WTC11 (cell line): ENCODE results near the gene ACOT4. TPM values are rescaled to one million over a fixed set of nuclear protein-coding genes. Genes with fewer than 3 reads are reported as not detected.
"Not testable (repeated sequence)": the region's sequence is repeated elsewhere in the genome, so short reads cannot be mapped to it uniquely, and the experiment has no call there.

Experiments
- ATAC-seq: fragments of 200-7000 bp; cut with Tn5 transposase; 2 replicates; pipeline ENCODE4 v1.10.0; 2021; ENCODE audit warnings: mild to moderate bottlenecking, moderate library complexity
- CTCF ChIA-PET: fragments of 300-600 bp; sonication (Branson Sonifier 250); formaldehyde crosslinking; loops from one replicate; lab custom pipeline; 2021; ENCODE audit warnings: antibody characterized with exemption; lab: Charles Lee
- POLR2A ChIA-PET: fragments of 350-600 bp; sonication (Branson Sonifier 250); formaldehyde crosslinking; loops from one replicate; lab custom pipeline; 2021; ENCODE audit warnings: antibody characterized with exemption; lab: Charles Lee
- DNase-seq: peaks from one replicate; pipeline ENCODE4 v3.0.0; 2021; ENCODE audit warnings: low spot score
- H3K27ac Mint-ChIP-seq: 2 replicates; pipeline ENCODE4 v1.8.0; 2021; ENCODE audit warnings: mixed read lengths
- H3K27me3 Mint-ChIP-seq: 2 replicates; pipeline ENCODE4 v1.8.0; 2021; ENCODE audit warnings: low read depth, mild to moderate bottlenecking, moderate library complexity, mixed read lengths
- H3K36me3 Mint-ChIP-seq: 2 replicates; pipeline ENCODE4 v1.8.0; 2021; ENCODE audit warnings: mixed read lengths
- H3K4me1 Mint-ChIP-seq: 2 replicates; pipeline ENCODE4 v1.8.0; 2022; ENCODE audit warnings: mixed read lengths
- H3K4me3 Mint-ChIP-seq: 2 replicates; pipeline ENCODE4 v1.8.0; 2021; ENCODE audit warnings: mild to moderate bottlenecking, moderate library complexity, mixed read lengths
- H3K9me3 Mint-ChIP-seq: 2 replicates; pipeline ENCODE4 v1.8.0; 2021; ENCODE audit warnings: mixed read lengths
- ATF1 ChIP-seq: sonication (generic); formaldehyde crosslinking; IDR thresholded peaks from 2 replicates; pipeline ENCODE4 v1.8.1; 2023; ENCODE audit warnings: mild to moderate bottlenecking, moderate library complexity, missing genetic modification reagents
- CBFB ChIP-seq: sonication (generic); formaldehyde crosslinking; IDR thresholded peaks from 2 replicates; pipeline ENCODE4 v1.8.1; 2022; ENCODE audit warnings: mild to moderate bottlenecking, low read depth, missing genetic modification reagents
- FOXJ3 ChIP-seq: sonication (generic); formaldehyde crosslinking; IDR thresholded peaks from 2 replicates; pipeline ENCODE4 v1.9.0; 2021; ENCODE audit warnings: missing genetic modification reagents, mild to moderate bottlenecking, borderline replicate concordance
- FOXP1 ChIP-seq: sonication (generic); formaldehyde crosslinking; IDR thresholded peaks from 2 replicates; pipeline ENCODE4 v1.8.0; 2022; ENCODE audit warnings: missing genetic modification reagents, mild to moderate bottlenecking, moderate library complexity, borderline replicate concordance
- GABPB1 ChIP-seq: sonication (generic); formaldehyde crosslinking; IDR thresholded peaks from 2 replicates; pipeline ENCODE4 v1.8.1; 2023; ENCODE audit warnings: mild to moderate bottlenecking, missing genetic modification reagents
- GTF2I ChIP-seq: fragments of 250-450 bp; sonication (Bioruptor Pico); conservative IDR thresholded peaks from 2 replicates; pipeline ENCODE4 v1.4.0; 2021; ENCODE audit warnings: mild to moderate bottlenecking
- MXD4 ChIP-seq: fragments of 250-450 bp; sonication (Bioruptor Pico); IDR thresholded peaks from 2 replicates; pipeline ENCODE4 v1.8.0; 2021; ENCODE audit warnings: mild to moderate bottlenecking, moderate library complexity, borderline replicate concordance
- NFYB ChIP-seq: sonication (generic); formaldehyde crosslinking; conservative IDR thresholded peaks from 2 replicates; pipeline ENCODE4 v1.8.0; 2022; ENCODE audit warnings: low read depth, missing genetic modification reagents
- RELA ChIP-seq: sonication (generic); formaldehyde crosslinking; IDR thresholded peaks from 2 replicates; pipeline ENCODE4 v1.8.1; 2022; ENCODE audit warnings: missing genetic modification reagents, mild to moderate bottlenecking, borderline replicate concordance
- RORB ChIP-seq: fragments of 250-450 bp; sonication (Bioruptor Pico); IDR thresholded peaks from 2 replicates; pipeline ENCODE4 v1.9.0; 2021; ENCODE audit warnings: mild to moderate bottlenecking
- ZNF219 ChIP-seq: sonication (generic); formaldehyde crosslinking; IDR thresholded peaks from 2 replicates; pipeline ENCODE4 v1.8.0; 2023; ENCODE audit warnings: missing genetic modification reagents, mild to moderate bottlenecking, borderline replicate concordance
- ZNF263 ChIP-seq: sonication (generic); formaldehyde crosslinking; IDR thresholded peaks from 2 replicates; pipeline ENCODE4 v1.8.1; 2022; ENCODE audit warnings: low read depth, mild to moderate bottlenecking, moderate library complexity, missing genetic modification reagents
- ZNF396 ChIP-seq: fragments of 250-450 bp; sonication (Bioruptor Pico); IDR thresholded peaks from 2 replicates; pipeline ENCODE4 v1.8.0; 2021; ENCODE audit warnings: mild to moderate bottlenecking, moderate library complexity, borderline replicate concordance
- ZNF671 ChIP-seq: fragments of 250-450 bp; sonication (Bioruptor Pico); IDR thresholded peaks from 2 replicates; pipeline ENCODE4 v1.8.0; 2021; ENCODE audit warnings: mild to moderate bottlenecking
- total RNA-seq: library from RNA; stranded (reverse); gene quantifications from 3 replicates; pipeline ENCODE4 v1.2.3, GENCODE V29; 2021
- TF ChIP-seq, protein P1 (sequence below): sonication (generic); formaldehyde crosslinking; IDR thresholded peaks from 2 replicates; pipeline ENCODE4 v1.8.1; 2023; ENCODE audit warnings: mild to moderate bottlenecking, missing genetic modification reagents, moderate library complexity
- TF ChIP-seq, protein P2 (sequence below): sonication (generic); formaldehyde crosslinking; IDR thresholded peaks from 2 replicates; pipeline ENCODE4 v1.8.1; 2022; ENCODE audit warnings: low read depth, missing genetic modification reagents, borderline replicate concordance
- TF ChIP-seq, protein P3 (sequence below): fragments of 200-600 bp; IDR thresholded peaks from 2 replicates; pipeline ENCODE4 v1.8.0; 2022; ENCODE audit warnings: antibody characterized with exemption
- TF ChIP-seq, protein P4 (sequence below): sonication (generic); formaldehyde crosslinking; IDR thresholded peaks from 2 replicates; pipeline ENCODE4 v1.8.0; 2022; ENCODE audit warnings: mild to moderate bottlenecking, missing genetic modification reagents

ACOT4 gene
- total RNA-seq, 1 experiment from 2014 or later, result 1.6 TPM

DNA sequence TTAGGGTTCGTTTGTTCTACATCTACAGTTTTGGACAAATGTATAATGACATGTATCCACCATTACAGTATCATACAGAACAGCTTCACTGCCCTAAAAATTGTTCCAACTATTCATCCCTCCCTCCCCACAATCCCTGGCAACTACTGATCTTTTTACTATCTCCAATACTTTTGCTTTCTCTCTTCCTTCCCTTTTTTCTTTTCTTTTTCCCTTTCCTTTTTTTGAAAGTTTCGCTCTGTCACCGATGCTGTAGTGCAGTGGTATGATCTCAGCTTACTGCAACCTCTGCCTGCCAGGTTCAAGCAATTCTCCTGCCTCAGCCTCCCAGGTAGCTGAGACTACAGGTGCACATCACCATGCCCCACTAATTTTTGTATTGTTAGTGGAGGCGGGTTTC is 2.6 kb upstream of the ACOT4 start (continued):
- TF ChIP-seq, protein P1, sequence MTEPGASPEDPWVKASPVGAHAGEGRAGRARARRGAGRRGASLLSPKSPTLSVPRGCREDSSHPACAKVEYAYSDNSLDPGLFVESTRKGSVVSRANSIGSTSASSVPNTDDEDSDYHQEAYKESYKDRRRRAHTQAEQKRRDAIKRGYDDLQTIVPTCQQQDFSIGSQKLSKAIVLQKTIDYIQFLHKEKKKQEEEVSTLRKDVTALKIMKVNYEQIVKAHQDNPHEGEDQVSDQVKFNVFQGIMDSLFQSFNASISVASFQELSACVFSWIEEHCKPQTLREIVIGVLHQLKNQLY (CRISPR knock-in tag), result no peak
- TF ChIP-seq FOXJ3 (CRISPR knock-in tag), result no peak
- TF ChIP-seq, all 79 proteins: peak for 0

DNA sequence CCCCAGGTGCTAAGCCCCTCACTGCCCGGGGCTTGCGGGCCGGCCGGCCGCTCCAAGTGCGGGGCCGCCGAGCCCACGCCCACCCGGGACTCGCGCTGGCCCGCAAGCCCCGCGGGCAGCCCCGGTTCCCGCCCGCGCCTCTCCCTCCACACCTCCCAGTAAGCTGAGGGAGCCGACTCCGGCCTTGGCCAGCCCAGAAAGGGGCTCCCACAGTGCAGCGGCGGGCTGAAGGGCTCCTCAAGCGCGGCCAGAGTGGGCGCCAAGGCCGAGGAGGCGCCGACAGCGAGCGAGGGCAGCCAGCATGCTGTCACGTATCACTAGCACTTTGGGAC is 1.0 kb upstream of the ACOT4 start:
- CTCF ChIA-PET, result interaction anchor here (1.6 kb wide), 1 partner anchor 44 kb away, joined by 4 read pairs; no protein-coding TSS in a partner anchor
- peaks cover 31% of the 10 kb centered on the region for H3K27me3 Mint-ChIP-seq
- POLR2A ChIA-PET, H3K36me3 Mint-ChIP-seq, ATAC-seq, H3K27ac Mint-ChIP-seq, H3K4me3 Mint-ChIP-seq, DNase-seq, H3K4me1 Mint-ChIP-seq, H3K9me3 Mint-ChIP-seq: not testable (repeated sequence)

DNA sequence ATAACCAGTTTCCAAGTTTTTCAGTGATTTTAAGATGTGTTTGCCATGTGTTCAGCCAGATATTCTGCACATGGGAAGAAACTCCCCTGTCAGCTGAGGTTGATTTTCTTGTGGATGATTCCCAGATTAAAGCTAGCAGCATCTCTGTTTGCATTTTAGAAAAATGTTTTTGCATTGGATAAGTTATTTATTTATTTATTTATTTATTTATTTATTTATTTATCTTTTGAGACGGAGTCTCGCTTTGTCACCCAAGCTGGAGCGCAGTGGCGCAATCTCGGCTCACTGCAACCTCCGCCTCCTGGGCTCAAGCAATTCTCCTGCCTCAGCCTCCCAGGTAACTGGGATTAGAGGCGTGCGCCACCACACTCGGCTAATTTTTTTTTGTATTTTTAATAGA is 2.8 kb downstream of the ACOT4 start:
- TF ChIP-seq GABPB1 (CRISPR knock-in tag) (no peak), ZNF263 (no peak), MXD4 (CRISPR knock-in tag) (no peak), ATF1 (no peak)
- no peak for DNase-seq
- H3K36me3 Mint-ChIP-seq, result no peaks in the 10 kb centered on the region; the same call in 1 of the 2 replicates
- no peaks in the 10 kb centered on the region for H3K4me1 Mint-ChIP-seq
- CTCF ChIA-PET, result no interaction called here
- H3K4me3 Mint-ChIP-seq, result no peak overlapping the region
- no peak for ATAC-seq
- H3K27me3 Mint-ChIP-seq, result peaks cover 31% of the 10 kb centered on the region
- H3K27ac Mint-ChIP-seq, result no peak overlapping the region
- H3K9me3 Mint-ChIP-seq, result peaks cover 7% of the 10 kb centered on the region
- POLR2A ChIA-PET, result no interaction called here

DNA sequence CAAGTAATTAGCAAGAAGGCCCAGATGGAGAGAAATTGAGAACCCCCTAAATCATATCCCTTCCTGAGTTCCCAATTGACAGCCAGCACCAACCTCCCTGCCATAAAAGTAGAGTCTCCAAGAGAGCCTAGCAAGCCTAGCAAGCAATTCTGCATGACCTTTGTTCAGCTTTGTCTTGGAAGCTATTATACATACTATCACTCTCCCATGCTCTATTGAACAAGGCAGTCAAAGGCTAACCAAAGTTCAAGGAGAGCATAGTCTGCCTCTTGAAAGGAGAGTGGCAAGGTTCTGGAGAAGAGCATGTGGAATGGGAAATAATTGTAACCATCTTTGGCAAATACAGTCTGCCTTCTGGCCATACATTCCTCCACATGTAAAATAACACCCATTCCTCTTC is 7.8 kb downstream of the ACOT4 start:
- H3K4me1 Mint-ChIP-seq, result no peaks in the 10 kb centered on the region
- H3K4me3 Mint-ChIP-seq, result no peak overlapping the region
- H3K9me3 Mint-ChIP-seq, result peaks cover under 1% of the 10 kb centered on the region
- H3K27me3 Mint-ChIP-seq, result no peaks in the 10 kb centered on the region; the same call in 1 of the 2 replicates
- H3K36me3 Mint-ChIP-seq, result no peaks in the 10 kb centered on the region; the same call in 1 of the 2 replicates
- ChIA-PET CTCF (no interaction called here), POLR2A (no interaction called here)
- ATAC-seq (no peak), DNase-seq (no peak)
- TF ChIP-seq RELA (CRISPR knock-in tag) (no peak), ZNF396 (CRISPR knock-in tag) (no peak), RORB (CRISPR knock-in tag) (no peak), CBFB (CRISPR knock-in tag) (no peak), ZNF671 (no peak), GTF2I (no peak), NFYB (CRISPR knock-in tag) (no peak), ZNF219 (CRISPR knock-in tag) (no peak), FOXP1 (CRISPR knock-in tag) (no peak)
- TF ChIP-seq, protein P2, sequence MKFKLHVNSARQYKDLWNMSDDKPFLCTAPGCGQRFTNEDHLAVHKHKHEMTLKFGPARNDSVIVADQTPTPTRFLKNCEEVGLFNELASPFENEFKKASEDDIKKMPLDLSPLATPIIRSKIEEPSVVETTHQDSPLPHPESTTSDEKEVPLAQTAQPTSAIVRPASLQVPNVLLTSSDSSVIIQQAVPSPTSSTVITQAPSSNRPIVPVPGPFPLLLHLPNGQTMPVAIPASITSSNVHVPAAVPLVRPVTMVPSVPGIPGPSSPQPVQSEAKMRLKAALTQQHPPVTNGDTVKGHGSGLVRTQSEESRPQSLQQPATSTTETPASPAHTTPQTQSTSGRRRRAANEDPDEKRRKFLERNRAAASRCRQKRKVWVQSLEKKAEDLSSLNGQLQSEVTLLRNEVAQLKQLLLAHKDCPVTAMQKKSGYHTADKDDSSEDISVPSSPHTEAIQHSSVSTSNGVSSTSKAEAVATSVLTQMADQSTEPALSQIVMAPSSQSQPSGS (CRISPR knock-in tag), result no peak
- TF ChIP-seq, protein P3, sequence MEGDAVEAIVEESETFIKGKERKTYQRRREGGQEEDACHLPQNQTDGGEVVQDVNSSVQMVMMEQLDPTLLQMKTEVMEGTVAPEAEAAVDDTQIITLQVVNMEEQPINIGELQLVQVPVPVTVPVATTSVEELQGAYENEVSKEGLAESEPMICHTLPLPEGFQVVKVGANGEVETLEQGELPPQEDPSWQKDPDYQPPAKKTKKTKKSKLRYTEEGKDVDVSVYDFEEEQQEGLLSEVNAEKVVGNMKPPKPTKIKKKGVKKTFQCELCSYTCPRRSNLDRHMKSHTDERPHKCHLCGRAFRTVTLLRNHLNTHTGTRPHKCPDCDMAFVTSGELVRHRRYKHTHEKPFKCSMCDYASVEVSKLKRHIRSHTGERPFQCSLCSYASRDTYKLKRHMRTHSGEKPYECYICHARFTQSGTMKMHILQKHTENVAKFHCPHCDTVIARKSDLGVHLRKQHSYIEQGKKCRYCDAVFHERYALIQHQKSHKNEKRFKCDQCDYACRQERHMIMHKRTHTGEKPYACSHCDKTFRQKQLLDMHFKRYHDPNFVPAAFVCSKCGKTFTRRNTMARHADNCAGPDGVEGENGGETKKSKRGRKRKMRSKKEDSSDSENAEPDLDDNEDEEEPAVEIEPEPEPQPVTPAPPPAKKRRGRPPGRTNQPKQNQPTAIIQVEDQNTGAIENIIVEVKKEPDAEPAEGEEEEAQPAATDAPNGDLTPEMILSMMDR, result no peak
- TF ChIP-seq, protein P4, sequence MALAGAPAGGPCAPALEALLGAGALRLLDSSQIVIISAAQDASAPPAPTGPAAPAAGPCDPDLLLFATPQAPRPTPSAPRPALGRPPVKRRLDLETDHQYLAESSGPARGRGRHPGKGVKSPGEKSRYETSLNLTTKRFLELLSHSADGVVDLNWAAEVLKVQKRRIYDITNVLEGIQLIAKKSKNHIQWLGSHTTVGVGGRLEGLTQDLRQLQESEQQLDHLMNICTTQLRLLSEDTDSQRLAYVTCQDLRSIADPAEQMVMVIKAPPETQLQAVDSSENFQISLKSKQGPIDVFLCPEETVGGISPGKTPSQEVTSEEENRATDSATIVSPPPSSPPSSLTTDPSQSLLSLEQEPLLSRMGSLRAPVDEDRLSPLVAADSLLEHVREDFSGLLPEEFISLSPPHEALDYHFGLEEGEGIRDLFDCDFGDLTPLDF (CRISPR knock-in tag), result no peak
- H3K27ac Mint-ChIP-seq, result no peak overlapping the region
